Neural crest cell (in vitro differentiated cells): ENCODE measurements around the gene CACNA1E. TPM values are rescaled to one million over a fixed set of nuclear protein-coding genes. Genes with fewer than 3 reads are reported as not detected.
A peak's percentile ranks its signal among the peaks of the same experiment; 100 is the strongest.

Source experiments
- DNase-seq: peaks from one replicate; pipeline ENCODE4 v3.0.0; 2021; ENCODE audit warnings: low read depth, mixed read lengths, low spot score
- H3K27ac Mint-ChIP-seq: one replicate; pipeline ENCODE4 v1.8.0; 2021; ENCODE audit warnings: mild to moderate bottlenecking, mixed read lengths; ENCODE audit not compliant: unreplicated experiment
- H3K27me3 Mint-ChIP-seq: 2 replicates; pipeline ENCODE4 v1.8.0; 2021; ENCODE audit warnings: low read depth, mild to moderate bottlenecking, mixed read lengths
- H3K36me3 Mint-ChIP-seq: 2 replicates; pipeline ENCODE4 v1.8.0; 2021; ENCODE audit warnings: low read depth, mild to moderate bottlenecking, mixed read lengths
- H3K4me1 Mint-ChIP-seq: 2 replicates; pipeline ENCODE4 v1.8.0; 2021; ENCODE audit warnings: mixed read lengths
- H3K4me3 Mint-ChIP-seq: one replicate; pipeline ENCODE4 v1.8.0; 2021; ENCODE audit warnings: mild to moderate bottlenecking, mixed read lengths
- H3K9me3 Mint-ChIP-seq: 2 replicates; pipeline ENCODE4 v1.8.0; 2021; ENCODE audit warnings: mixed read lengths
- CTCF ChIP-seq: fragments of 200-600 bp; sonication (generic); conservative IDR thresholded peaks from 2 replicates; pipeline ENCODE4 v1.5.0; 2021; ENCODE audit warnings: antibody characterized with exemption, mild to moderate bottlenecking
- total RNA-seq: library from RNA; stranded (reverse); gene quantifications from 2 replicates; pipeline ENCODE4 v1.2.1, GENCODE V29; 2021

CACNA1E gene
- total RNA-seq, 1 donor from 2014 or later: 1.3 TPM

- no peak for DNase-seq
- no peak for TF ChIP-seq CTCF
- Mint-ChIP-seq H3K36me3 (no peaks in the 10 kb centered on the region), H3K27ac (no peak overlapping the region), H3K4me1 (peaks cover 9% of the 10 kb centered on the region), H3K27me3 (peaks cover 3% of the 10 kb centered on the region), H3K4me3 (no peak overlapping the region), H3K9me3 (peaks cover 8% of the 10 kb centered on the region)
These were observed 175.3 kb downstream of the CACNA1E start for GRCh38 chr1:181658581-181658980.

GRCh38 chr1:181659321-181659957, 176.1 kb downstream of the CACNA1E start:
- no peak for DNase-seq
- peaks cover 9% of the 10 kb centered on the region for H3K4me1 Mint-ChIP-seq
- peaks cover 8% of the 10 kb centered on the region for H3K9me3 Mint-ChIP-seq
- H3K36me3 Mint-ChIP-seq: no peaks in the 10 kb centered on the region
- TF ChIP-seq CTCF: no peak
- peak overlapping the region; percentile 32 for H3K27ac Mint-ChIP-seq
- peaks cover 5% of the 10 kb centered on the region for H3K27me3 Mint-ChIP-seq
- H3K4me3 Mint-ChIP-seq: no peak overlapping the region

- H3K27ac Mint-ChIP-seq: no peak overlapping the region
- H3K4me1 Mint-ChIP-seq: peaks cover 9% of the 10 kb centered on the region
- H3K9me3 Mint-ChIP-seq: peaks cover 5% of the 10 kb centered on the region
- no peak overlapping the region for H3K4me3 Mint-ChIP-seq
- no peak for TF ChIP-seq CTCF
- no peaks in the 10 kb centered on the region for H3K36me3 Mint-ChIP-seq
- no peak for DNase-seq
- H3K27me3 Mint-ChIP-seq: peaks cover 7% of the 10 kb centered on the region
These were observed 177.3 kb downstream of the CACNA1E start for GRCh38 chr1:181660621-181661020.

GRCh38 chr1:181661569-181661968, 178.3 kb downstream of the CACNA1E start:
- DNase-seq: no peak
- Mint-ChIP-seq H3K36me3 (no peaks in the 10 kb centered on the region), H3K4me1 (peaks cover 9% of the 10 kb centered on the region), H3K4me3 (no peak overlapping the region), H3K9me3 (peaks cover 4% of the 10 kb centered on the region), H3K27ac (no peak overlapping the region), H3K27me3 (peaks cover 7% of the 10 kb centered on the region)
- no peak for TF ChIP-seq CTCF

- DNase-seq: no peak
- Mint-ChIP-seq H3K36me3 (no peaks in the 10 kb centered on the region), H3K4me3 (no peak overlapping the region), H3K27ac (no peak overlapping the region), H3K27me3 (peaks cover 7% of the 10 kb centered on the region), H3K9me3 (peaks cover 4% of the 10 kb centered on the region), H3K4me1 (peaks cover 9% of the 10 kb centered on the region)
- no peak for TF ChIP-seq CTCF
These were observed 179.3 kb downstream of the CACNA1E start for GRCh38 chr1:181662606-181663005.
